ENCODE data around the gene MZT2B.
A peak's percentile ranks its signal among the peaks of the same experiment; 100 is the strongest.
"Not testable (repeated sequence)": the region's sequence is repeated elsewhere in the genome, so short reads cannot be mapped to it uniquely, and the experiment has no call there.

Gene MZT2B

DNA sequence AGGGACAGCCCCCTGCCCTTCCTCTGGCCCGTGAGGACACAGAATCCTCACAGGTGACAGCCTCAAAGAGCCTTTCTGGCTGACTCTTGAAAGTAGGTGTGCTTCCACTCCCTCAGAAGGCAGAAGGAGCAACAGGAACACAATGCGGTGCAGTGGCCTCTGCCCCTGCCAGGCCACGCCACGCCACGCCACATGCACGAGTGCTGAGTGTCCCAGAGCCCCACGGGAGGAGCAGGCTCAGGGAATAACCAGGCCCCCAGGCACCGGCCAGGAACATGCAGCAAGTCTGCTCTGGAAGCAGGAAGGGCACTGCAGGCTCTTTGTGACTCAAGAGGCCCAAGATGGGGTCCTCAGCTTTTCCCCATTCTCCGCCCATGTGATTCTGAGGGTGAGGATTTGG, 19.1 kb upstream of the MZT2B start:
- DNase-seq (ENCODE audit: low read depth) = no peak
- TF ChIP-seq, protein P1, sequence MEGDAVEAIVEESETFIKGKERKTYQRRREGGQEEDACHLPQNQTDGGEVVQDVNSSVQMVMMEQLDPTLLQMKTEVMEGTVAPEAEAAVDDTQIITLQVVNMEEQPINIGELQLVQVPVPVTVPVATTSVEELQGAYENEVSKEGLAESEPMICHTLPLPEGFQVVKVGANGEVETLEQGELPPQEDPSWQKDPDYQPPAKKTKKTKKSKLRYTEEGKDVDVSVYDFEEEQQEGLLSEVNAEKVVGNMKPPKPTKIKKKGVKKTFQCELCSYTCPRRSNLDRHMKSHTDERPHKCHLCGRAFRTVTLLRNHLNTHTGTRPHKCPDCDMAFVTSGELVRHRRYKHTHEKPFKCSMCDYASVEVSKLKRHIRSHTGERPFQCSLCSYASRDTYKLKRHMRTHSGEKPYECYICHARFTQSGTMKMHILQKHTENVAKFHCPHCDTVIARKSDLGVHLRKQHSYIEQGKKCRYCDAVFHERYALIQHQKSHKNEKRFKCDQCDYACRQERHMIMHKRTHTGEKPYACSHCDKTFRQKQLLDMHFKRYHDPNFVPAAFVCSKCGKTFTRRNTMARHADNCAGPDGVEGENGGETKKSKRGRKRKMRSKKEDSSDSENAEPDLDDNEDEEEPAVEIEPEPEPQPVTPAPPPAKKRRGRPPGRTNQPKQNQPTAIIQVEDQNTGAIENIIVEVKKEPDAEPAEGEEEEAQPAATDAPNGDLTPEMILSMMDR (conservative IDR thresholded peaks at IDR 0.05; ENCODE audit: control insufficient read depth, insufficient read depth, low read depth, low read length) = no peak
- no peak overlapping the region for H3K4me3 ChIP-seq (ENCODE audit: control insufficient read depth, low read depth, low read length)

DNA sequence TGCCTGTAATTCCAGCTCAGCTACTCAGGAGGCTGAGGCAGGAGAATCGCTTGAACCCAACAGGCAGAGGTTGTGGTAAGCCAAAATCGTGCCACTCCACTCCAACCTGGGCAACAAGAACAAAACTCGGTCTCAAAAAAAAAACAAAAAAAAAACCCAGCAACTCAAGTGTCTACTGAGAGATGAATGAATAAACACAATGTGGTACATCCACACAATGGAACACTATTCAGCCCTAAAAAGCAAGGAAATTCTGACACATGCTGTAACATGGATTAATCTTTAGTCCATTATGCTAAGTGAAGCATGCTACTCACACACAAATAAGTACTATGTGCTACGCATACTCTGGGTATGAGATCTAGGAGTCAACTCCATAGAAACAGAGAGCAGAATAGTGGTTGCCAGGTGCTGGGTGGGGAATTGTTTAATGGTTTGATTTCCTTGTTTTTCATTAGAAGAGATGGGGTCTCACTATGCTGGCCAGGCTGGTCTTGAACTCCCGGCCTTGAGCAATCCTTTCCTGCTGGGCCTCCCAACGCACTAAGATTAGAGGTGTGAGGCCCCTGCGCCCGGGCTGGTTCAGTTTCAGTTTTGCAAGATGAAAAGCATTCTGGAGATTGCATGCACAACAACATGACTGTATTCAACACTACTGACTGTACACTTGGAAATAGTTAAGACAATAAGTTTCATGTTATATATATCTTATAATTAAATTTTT, 16.6 kb upstream of the MZT2B start:
- DNase-seq (ENCODE audit: low read depth) = no peak
- no peak overlapping the region for H3K4me3 ChIP-seq (ENCODE audit: control insufficient read depth, low read depth, low read length)
- TF ChIP-seq, protein P1 (conservative IDR thresholded peaks at IDR 0.05; ENCODE audit: control insufficient read depth, insufficient read depth, low read depth, low read length) = no peak

DNA sequence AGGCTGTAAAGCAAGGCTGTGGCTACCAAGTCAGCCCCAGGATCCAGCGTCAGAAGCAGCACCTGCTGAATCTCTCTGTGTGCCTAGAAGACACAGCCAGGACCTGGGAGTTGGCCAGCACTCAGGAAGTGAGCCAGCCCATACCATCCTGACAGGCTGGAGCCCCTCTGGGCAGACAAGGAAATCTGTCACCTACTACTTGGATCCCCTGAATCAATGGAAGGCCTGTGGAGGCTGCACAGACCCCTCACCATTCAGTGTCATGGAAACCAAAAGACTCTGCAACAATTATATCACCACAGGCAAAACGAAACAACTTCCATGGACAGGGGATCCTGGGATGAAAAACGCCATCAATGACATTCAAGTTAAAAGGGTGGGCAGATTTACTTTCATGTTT, 15.5 kb upstream of the MZT2B start:
- H3K4me3 ChIP-seq (ENCODE audit: control insufficient read depth, low read depth, low read length); DNase-seq (ENCODE audit: low read depth): not testable (repeated sequence)

DNA sequence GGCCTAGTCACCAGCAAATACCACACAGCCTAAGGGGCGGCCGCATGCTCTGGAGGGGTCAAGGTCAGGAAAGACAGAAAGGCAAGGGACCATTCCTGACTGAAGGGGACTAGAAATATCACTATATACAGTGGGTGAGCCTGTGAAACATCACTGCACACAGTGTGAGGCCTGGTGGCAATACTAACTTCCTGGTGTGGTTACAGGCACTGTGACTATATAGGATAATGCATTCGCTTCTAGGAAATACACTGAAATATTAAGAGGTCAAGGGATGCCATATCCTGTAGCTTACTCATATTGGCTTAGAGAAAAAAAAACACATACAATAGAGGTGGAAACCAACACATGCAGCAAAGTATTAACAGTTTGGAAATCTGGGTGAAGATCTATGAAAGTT, 12.9 kb upstream of the MZT2B start:
- H3K4me3 ChIP-seq (ENCODE audit: control insufficient read depth, low read depth, low read length); DNase-seq (ENCODE audit: low read depth): not testable (repeated sequence)

DNA sequence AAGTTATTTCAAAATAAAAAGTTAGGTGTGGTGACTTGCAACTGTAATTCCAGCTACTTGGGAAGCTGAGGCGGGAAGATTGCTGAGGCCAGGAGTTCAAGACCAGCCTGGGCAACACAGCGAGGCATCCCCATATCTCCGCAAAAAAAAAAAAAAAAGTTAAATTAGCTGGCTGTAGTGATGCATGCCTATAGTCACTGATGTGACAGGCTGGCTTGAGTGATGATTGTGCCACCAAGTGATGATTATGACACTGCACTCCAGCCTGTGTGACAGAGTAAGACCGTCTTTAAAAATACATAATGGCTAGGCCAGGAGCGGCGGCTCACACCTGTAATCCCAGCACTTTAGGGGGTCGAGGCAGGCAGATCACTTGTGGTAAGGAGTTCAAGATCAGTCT, 12.2 kb upstream of the MZT2B start:
- H3K4me3 ChIP-seq (ENCODE audit: control insufficient read depth, low read depth, low read length) = no peak overlapping the region
- TF ChIP-seq, protein P1 (conservative IDR thresholded peaks at IDR 0.05; ENCODE audit: control insufficient read depth, insufficient read depth, low read depth, low read length) = no peak
- no peak for DNase-seq (ENCODE audit: low read depth)

DNA sequence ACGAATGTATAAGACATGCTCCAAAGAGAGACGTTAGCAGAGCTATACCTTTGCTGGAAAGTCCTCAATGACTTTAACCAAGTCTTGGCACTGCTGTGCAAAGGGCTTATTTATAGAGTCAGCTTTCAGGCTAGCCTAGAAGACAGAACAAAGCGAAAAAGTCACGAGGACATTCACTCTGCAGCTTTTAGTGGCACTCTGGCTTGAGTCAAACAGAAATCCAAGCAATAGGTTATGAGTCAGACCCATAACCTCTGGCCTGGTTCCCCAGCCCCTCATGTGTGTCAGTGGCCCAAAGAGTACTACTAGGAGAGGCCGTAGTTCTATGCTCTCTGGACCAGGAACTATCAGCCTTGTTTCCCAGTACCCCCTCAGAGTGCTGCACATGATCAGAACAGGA, 7.2 kb upstream of the MZT2B start:
- not testable (repeated sequence) for H3K4me3 ChIP-seq (ENCODE audit: control insufficient read depth, low read depth, low read length)

DNA sequence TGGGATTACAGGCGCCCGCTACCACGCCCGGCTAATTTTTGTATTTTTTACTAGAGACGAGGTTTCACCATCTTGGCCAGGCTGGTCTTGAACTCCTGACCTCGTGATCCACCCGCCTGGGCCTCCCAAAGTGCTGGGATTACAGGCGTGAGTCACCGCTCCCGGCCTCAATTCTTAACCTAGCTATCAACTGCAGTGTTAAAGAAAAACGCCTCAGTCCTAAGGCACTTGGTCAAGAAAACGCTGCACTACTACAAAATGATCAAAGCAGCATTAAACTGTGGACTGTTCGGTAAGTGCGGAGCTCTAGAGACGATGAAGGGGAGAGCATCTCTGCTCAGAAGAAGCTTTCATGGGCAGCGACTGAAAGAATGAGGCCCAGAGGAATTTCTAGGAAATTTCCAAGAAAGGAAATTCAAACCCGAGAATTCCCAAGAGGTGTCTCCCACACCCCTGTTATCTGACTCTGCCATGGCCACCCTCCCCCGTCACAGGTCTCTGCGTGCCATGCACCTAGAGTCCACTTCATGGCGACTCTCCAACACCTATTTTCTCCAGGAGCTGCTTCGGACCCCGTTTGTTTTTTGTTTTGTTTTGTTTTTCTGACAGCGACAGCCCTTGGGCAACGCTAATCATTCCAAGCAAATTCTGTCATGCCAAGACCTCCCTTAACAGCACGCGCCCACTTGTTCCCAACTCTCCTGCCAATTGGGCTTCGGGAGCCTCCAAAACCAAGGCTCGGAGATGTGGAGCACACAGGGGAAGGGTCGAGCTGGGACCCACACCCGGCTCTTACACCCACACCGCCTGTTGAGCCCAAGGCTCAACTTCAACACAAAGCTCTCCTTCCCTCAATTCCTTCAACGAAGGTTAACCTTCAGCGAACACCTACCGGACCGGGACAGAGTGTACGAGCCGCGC, 1.4 kb upstream of the MZT2B start:
- DNase-seq (ENCODE audit: low read depth) = not testable (repeated sequence)
- H3K4me3 ChIP-seq (ENCODE audit: control insufficient read depth, low read depth, low read length) = peak overlapping the region; percentile 86

More for the DNA sequence above, 7.2 kb upstream of the MZT2B start:
- DNase-seq (ENCODE audit: low read depth) = not testable (repeated sequence)

DNA sequence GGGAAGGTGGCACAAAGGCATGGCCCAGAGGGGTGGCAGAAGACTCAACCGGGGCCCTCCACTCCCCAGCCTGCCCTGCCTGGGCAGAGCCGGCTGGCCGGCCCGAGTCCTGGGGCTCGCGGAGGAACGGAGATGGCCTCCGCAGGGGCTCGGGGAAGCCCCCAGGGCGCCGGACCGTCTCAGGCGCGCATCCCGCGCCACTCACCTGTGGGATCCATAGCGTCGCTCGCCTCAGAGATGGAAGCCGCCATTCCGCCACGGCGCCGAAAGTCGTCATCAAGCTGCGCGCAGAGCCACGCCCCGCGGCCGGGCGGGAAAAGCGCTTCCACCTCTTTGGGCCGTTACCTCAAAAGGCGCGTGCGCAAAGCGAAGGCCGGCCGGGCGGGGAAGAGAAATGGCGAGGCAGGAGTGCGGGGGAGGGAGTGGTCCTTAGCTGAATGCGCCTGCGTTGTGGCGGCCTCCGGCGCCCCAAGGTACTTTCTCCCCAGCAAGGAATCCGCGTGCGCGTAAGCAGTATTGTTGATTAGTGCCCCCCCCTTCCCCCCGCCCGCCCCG, 660 bp upstream of the MZT2B start, which contains the start of gene SMPD4:
SMPD4 (minus strand) TSS at position 278 of the 555 bp plus-strand sequence. CDS start 5,010 bp downstream, outside the sequence.
- peak within 1 kb of the TSS; percentile 86 for H3K4me3 ChIP-seq (ENCODE audit: control insufficient read depth, low read depth, low read length)
- DNase-seq (ENCODE audit: low read depth) = peak; percentile 90
- TF ChIP-seq, protein P1 (conservative IDR thresholded peaks at IDR 0.05; ENCODE audit: control insufficient read depth, insufficient read depth, low read depth, low read length) = no peak

DNA sequence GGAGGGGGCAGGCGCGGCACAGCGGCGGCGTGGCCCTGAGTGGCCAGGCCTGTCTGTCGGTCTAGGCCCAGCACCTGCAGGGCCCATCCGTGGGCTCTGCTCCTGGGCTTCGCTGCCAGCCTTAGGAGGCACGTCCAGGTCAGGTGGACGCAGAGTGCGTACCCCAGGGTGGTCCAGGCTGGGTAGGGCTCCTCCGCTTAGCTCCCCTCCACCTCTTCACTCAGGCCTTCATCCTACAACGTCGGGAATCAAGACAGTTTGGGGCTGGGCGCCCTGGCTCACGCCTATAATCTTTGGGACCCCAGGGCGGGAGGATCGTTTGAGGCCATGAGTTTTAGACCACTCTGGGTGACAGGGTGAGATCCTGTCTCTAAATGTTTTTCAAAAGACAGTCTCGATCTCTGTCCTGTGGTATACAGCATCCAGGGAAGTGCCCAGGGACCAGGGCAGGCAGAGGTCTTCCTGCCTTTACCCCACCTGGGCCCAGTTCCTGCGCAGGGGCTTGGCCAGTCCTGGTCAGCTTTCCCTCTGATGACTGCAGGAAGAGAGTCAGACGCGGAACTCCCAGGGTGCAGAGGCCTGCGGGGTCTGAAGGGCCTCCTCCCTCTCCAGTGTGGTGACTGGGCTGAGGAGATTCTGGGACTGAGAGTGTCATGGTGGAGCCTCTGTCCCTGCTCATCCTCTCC, 907 bp downstream of the MZT2B start:
- peak overlapping the region; percentile 63 for H3K4me3 ChIP-seq (ENCODE audit: control insufficient read depth, low read depth, low read length)
- peak; percentile 31 for DNase-seq (ENCODE audit: low read depth)
